C1 segment of cervical spinal cord (tissue), 14 donors: ENCODE data around the gene HAUS5.

ENCODE experiments used
- DNase-seq, 14 donors: peaks; one replicate each; lab custom pipeline; 2025; lab: John Stamatoyannopoulos, UW

The HAUS5 gene

GRCh38 chr19:35608251-35608650 lies 4.3 kb upstream of the HAUS5 start:
- DNase-seq = no peak

- no peak for DNase-seq
Measured at GRCh38 chr19:35609851-35610353, 2.6 kb upstream of the HAUS5 start.

- DNase-seq = peak in 1 of 14 donors; percentile 11
Measured at GRCh38 chr19:35612224-35612558, 344 bp upstream of the HAUS5 start.

GRCh38 chr19:35613574-35613973 lies 1.0 kb downstream of the HAUS5 start:
- DNase-seq = no peak

GRCh38 chr19:35615036-35615435 lies 2.5 kb downstream of the HAUS5 start:
- DNase-seq = no peak

- DNase-seq = no peak
Measured at GRCh38 chr19:35618857-35619256, 6.3 kb downstream of the HAUS5 start.

GRCh38 chr19:35619290-35619923 lies 6.9 kb downstream of the HAUS5 start:
- no peak for DNase-seq

- no peak for DNase-seq
Measured at GRCh38 chr19:35620001-35620400, 7.5 kb downstream of the HAUS5 start.

- DNase-seq = no peak
Measured at GRCh38 chr19:35621708-35622107, 9.2 kb downstream of the HAUS5 start.

GRCh38 chr19:35622750-35623149 lies 10.2 kb downstream of the HAUS5 start:
- DNase-seq = no peak

GRCh38 chr19:35623327-35624010 lies 10.9 kb downstream of the HAUS5 start:
- DNase-seq = no peak

- no peak for DNase-seq
Measured at GRCh38 chr19:35628264-35628564, 15.7 kb downstream of the HAUS5 start.

- peak; percentile 78 to 97 (median 95) for DNase-seq
Measured at GRCh38 chr19:35628565-35629331, 16.2 kb downstream of the HAUS5 start, which contains the start of gene RBM42. Gene RBM42 (plus strand): TSS chr19:35629036. CDS start chr19:35629154, 118 bp downstream.

GRCh38 chr19:35629332-35629633 lies 16.7 kb downstream of the HAUS5 start:
- DNase-seq = no peak

GRCh38 chr19:35633727-35634440 lies 21.3 kb downstream of the HAUS5 start:
- DNase-seq = no peak

- no peak for DNase-seq
Measured at GRCh38 chr19:35636651-35637050, 24.1 kb downstream of the HAUS5 start.

- no peak for DNase-seq
Measured at GRCh38 chr19:35637165-35637564, 24.6 kb downstream of the HAUS5 start.

- no peak for DNase-seq
Measured at GRCh38 chr19:35639321-35639639, 26.7 kb downstream of the HAUS5 start.

- no peak for DNase-seq
Measured at GRCh38 chr19:35639863-35640262, 27.3 kb downstream of the HAUS5 start.

GRCh38 chr19:35641515-35642151 lies 29.1 kb downstream of the HAUS5 start, which contains the start of gene ETV2:
Gene ETV2 (plus strand): TSS chr19:35641745. CDS start chr19:35642461, 716 bp downstream.
- DNase-seq = no peak

- DNase-seq = no peak
Measured at GRCh38 chr19:35642312-35642711, 29.8 kb downstream of the HAUS5 start.

- no peak for DNase-seq
Measured at GRCh38 chr19:35642798-35643254, 30.3 kb downstream of the HAUS5 start.
